Measurements from ENCODE around the gene CTNNA3.

CTNNA3 gene

DNA sequence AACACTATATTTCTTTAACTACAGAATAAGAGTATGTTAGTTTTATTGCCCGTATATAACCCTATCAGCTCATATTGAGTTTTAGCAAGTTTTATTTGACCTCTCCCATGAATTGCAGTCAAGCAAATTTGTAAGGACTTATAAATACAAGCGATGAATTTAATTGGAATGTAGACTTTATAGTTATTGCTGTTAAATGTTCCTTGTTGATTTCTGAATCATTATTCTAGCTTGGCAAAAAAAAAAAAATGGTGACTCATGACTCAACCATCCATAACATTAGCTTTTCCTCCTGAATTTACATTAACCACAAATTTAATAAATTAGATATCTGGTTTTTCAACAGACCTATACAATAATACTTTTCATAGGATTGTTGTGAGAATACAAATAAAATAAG lies 1104.1 kb downstream of the CTNNA3 start:
- no peak for DNase-seq

DNA sequence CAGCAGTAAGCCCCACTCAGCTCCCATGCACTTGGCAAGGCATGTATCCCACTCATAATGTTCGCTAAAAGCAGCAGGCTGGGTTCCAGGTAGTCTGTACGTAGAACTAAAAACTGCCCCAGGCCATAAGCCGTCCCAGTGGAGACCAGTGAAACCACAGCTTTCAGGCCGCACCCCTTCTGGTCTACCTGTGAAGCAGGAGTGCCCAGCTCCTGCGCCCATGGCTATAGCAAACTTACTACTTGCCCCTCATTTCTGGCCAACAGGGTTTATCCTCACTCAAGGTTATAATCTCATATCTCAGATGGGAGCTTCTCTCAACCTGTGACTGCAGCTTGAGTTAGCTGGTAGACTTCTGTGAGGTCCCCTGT lies 1108.3 kb downstream of the CTNNA3 start:
- no peak for DNase-seq

DNA sequence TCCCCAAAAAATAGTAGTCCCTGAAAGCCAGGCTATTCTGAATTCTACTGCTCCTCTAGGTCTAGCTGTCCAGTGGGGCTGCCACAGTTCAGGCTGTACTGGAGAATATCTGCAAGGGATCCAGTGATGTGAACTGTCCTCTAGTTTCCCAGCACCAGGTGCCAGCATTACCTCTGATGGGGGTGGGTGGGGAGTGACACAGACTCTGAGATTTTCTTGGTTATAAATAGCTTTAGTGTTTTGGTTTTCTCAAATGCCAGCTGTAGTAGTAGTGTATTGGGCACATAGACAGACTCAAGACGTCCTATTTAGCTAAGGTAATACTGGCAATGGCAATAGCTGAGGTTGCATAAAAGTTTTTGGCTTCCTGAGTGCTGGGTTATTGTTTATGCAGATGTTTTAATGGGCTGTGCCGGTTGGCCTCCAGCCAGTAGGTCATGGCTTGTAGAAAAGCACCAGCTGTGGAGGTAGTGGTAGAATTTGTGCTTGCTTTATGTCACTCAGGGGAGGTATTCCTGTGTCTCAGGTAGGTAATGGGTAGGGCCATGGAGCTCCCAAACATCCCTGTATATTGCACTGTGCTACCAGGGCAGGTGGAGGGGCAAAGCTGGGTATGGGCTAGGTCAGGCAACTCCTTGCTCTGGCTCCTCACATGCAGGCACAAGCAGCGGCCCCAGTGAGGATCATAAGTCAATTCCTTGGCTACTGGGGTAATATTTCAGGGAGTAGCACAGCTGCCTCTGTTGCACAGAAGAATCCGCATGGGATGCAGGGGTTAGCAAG lies 1108.9 kb downstream of the CTNNA3 start:
- DNase-seq = peak; percentile 17

DNA sequence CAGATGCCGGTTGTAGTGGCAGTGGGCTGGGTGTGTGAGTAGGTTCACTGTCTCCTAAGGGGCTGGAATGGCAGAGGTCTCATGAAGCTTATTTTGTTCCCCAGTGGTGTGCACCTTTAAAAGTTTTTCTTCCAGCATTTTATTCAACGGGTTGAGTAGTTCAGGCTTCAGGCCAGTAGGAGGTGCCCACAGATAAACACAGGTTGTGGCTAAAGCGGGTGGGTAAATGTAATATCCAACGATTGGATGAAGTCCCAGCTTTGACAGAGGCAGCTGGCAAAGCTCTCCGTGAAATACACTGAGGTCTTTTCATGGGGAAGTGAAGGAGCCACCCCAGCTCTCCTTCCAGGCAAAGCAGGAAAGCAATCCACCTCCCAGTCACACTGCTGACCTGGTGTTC lies 1109.9 kb downstream of the CTNNA3 start:
- DNase-seq = peak; percentile 32

DNA sequence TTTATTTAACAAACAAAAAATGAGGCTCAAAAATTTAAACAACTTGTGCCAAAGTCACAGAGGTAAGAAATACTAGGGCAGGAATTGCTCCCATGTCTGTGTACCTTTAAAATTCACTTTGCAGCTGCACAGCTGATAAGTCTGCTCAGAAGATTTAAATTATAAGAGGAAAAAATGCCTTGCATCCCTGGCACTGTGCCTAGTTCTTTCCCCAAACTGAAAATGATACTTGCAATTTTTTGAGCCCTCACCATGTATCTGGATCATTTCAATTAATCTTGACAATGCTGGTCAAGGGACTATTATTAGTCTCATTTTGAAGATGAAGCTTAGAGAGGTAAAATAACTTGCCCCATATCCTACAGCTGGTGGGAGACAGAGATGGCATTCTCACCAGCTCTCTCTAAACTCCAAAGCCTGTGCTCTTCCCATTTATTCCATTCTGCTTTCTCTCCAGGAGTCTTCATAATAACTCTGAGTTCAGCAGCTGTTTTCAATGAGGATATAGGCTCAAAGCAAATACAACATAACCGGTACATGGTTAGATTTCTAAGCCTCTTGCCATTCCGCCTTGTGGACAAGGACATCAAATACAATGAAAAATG lies 1120.6 kb downstream of the CTNNA3 start:
- no peak for DNase-seq

DNA sequence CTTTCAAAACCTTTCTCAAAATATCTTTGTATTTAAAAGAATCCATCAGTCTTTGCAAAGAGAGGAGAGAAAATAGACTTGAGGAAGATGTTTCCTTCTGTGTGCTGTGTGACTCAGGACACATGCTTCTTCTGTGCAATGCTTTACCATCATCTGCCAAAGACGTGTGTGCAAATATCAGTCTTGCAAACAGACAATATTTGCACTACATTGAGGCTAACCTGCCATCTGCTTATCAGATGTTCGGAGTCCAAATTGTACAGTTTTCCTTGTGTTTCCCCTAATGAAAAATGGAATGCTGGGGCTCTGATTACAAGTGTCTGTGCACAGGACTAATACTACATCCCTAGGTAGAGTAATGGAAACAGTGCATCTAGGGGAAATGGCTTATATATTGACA lies 1123.3 kb downstream of the CTNNA3 start:
- DNase-seq = no peak

DNA sequence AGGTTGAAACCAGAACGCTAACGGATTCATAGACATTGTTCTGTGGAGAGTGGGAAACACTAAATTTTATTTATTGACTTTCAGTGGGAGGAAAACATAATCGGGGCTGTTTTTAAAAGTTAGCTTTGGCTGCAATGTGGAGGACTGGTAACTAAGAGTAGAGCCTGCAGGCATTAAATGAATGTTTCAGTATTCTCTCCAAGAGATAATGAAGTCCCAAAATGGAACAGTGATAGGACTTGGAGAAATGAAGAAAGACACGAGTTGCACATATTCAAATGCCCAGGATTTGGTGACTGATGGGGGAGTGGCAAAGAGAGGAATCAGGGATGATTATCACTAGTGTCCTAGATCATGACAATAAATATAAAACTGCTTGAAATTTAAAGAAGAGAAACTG lies 1130.0 kb downstream of the CTNNA3 start:
- no peak for DNase-seq

DNA sequence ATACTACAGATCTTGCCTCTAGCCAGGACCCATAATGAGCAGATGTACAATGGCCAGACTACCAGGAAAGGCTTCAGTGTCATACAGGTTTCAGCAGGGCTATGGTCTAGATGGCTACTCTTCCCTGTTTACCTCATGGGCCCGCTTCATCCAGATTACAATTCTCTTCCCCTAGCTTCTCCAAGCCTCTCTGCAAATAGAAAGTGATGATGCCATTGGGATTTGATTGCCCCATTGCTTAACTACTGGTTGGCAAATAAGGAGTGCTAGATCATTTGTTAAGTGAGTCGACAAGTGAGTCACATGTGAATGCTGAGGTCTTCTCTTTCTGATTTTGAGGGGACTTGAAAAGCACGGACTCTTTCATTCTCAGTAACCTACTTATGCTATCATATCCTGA lies 1131.7 kb downstream of the CTNNA3 start:
- DNase-seq = no peak

DNA sequence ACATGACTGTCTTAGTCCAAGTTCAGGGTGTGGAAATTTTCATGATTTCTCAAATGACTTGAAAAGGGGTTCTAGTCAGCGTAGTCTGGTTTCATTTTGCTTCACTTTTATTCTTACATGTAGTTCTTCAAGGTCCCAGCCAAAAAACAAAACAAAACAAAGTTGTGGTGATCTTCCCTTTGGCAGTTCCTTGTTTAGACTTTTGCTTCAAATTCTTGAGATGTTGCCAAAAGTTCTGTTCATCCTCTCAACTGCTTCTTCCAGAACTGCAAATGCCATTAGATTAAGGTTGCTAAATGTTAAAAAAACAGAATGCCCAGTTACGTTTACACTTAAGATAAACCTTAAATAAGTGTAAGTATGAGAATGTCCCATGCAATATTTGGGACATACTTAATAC lies 1140.9 kb downstream of the CTNNA3 start:
- no peak for DNase-seq

DNA sequence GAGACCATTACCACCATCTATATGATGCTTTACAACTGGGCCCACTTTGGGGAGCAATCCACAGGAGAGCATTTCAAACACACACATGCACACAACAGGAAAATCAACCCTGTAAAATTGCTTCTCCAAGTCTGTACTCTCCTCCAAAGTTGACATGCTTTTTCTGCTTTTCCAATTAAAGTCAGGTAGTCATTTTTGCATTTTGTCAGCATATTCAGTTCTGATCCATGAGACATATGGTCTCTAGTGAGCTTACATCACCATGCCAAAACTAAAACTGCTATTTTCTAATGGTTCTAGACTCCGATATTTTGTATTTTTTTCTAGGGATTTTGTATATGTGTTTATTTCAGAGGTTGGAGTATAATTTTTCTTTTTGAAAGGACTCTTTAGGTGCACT lies 1143.7 kb downstream of the CTNNA3 start:
- no peak for DNase-seq

DNA sequence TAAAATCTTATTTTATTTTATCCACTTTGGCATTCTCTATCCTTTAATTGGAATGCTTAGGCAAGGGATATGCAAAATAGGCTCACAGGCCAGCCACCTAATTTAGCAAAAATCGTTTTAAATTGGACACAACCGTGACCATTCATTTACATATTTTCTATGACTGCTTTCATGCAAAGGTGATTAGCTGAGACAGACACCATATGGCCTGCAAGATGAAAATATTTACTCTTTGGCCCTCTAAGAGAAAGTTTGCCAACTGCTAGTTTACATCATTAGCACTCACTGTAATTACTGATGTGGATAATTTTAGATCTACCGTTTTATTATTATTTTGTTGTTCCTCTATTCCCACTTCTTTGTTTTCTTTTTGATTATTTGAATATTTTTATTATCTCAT lies 1145.6 kb downstream of the CTNNA3 start:
- DNase-seq = no peak

DNA sequence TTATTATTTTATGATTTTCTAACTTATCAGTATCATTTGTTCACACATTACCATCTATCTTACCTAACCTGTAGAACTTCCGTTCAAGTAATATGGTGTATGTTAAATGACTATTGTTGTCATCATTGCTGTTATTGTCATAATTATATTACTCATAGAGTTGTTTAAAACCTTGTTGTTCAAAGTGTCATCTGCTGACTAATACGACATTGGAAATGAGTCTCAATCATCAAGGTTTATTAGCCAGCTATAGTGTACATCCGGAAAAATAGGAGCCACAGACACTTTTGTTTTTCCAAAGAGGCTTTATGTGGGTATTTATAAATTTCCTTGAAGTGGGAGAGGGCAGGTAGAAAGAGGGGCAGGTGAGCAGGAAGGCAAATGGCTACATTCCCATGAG lies 1157.1 kb downstream of the CTNNA3 start:
- DNase-seq = no peak

DNA sequence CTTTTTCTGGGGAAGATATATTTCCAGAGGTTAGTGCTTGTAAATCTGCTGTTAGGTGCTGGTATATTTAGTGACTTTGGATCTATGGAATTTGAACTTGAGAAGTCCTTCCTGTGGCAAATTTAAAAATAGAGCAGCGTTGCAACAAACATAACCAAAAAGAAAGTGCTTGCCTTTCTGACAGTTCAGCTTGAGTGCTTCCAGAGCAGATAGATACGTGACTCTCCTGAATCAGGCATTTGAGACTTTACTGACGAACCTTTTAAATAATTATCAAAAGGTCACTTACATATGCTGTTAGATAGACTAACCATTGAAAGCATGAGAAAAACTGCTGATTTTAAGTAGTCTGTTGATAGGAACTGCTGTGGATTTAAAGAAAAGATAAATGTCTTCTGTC lies 1157.6 kb downstream of the CTNNA3 start:
- DNase-seq = no peak

DNA sequence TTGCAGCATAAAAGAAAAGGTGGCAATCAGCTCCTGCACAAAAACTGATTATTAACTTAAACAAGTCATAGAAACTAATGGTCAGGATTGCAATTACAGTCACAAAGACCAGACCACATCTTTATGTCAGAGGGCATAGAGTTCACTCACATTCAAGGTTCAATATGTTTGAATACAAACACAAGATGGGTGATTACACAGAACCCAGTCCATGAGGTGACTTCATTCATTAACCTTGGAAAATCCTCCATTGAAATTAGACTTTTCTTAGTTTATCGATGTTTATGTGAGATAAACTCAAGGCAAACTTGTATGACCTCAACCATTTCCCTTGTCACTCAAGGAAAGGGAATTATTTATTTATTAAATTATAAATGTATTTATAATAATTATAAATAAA lies 1158.8 kb downstream of the CTNNA3 start:
- DNase-seq = no peak

DNA sequence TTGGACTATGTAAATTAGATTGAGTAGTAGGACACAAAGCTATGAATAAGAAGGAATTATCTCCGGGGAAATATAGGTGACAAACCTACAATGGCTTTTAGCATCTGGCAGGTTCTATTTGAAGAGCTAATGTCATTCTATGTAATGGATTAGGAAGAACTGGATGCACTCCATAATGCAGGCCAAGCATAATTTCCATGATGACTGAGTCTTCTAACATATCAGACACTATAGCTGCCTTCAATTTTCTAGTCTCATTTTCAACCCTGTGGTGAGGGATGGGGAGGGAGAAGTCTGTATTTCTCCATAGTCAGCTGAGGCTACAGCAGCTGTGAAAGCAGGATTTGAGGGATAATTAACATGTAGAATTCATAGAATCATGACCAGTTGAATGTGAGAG lies 1160.6 kb downstream of the CTNNA3 start:
- DNase-seq = no peak

DNA sequence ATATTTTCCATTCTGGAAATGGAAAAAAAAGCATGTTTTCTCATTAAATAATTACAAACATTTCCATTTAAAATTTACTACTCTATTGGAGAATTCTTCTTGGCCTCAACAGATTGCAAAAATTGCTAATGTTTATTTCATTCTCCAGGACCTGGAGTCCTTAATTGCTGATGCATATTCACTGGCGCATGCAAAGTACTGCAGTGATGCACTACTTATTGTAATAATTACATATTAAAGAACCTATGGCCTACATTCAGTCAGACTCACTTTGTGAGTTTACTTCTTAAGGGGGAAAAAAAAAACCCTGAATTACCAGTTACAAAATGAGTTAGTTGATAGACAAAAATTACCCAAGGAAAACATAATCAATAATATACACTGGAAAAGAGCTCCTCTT lies 1161.1 kb downstream of the CTNNA3 start:
- no peak for DNase-seq

DNA sequence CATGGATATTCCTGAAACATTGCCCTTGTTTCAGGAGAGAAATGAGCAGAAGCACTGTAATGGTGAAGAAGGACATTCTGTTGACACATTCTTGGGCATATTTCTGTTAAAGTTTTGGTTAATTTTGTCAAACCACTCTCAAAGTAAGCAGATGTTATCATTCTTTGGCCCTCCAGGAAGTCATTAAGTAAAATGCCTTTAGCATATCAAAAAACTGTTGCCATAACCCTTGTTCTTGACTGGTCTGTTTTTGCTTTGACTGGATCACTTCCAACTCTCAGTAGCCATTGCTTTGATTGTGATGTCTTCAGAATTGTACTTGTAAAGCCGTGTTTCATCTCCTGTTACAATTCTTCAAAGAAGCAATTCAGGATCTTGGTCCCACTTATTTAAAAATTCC lies 1174.5 kb downstream of the CTNNA3 start:
- DNase-seq = no peak

DNA sequence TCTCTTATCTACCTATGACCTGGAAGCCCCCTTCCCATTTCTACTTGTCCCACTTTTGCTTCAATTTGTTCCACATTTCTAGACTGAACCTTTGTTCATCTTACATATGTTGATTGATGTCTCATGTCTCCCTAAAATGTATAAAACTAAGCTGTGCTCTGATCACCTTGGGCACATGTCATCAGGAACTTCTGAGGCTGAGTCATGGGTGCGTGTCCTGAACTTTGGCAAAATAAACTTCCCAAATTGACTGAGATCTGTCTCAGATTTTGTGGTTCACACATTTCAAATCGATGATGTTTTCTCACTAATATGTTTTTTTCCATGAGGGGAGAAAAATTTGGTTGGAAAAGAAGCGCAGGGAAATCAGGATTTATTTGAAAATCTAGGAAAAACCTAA lies 1176.4 kb downstream of the CTNNA3 start:
- no peak for DNase-seq

DNA sequence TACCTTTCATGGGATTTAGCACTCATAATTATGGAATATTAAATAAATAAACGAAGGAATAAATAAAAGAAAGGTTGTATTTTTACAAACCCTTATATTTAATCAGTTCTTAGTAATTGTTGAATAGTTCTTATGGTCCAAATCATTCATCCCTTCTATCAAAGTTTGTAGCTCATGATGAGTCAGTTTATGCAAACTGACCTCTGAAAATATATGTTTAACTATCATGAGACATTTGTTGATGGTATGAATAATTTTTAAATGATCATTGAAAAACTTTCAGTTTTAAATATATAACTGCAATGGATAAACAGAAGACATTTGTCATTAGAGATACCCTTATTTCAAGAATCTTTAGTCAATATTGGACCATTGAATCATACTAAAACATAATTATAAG lies 1181.3 kb downstream of the CTNNA3 start:
- DNase-seq = no peak

DNA sequence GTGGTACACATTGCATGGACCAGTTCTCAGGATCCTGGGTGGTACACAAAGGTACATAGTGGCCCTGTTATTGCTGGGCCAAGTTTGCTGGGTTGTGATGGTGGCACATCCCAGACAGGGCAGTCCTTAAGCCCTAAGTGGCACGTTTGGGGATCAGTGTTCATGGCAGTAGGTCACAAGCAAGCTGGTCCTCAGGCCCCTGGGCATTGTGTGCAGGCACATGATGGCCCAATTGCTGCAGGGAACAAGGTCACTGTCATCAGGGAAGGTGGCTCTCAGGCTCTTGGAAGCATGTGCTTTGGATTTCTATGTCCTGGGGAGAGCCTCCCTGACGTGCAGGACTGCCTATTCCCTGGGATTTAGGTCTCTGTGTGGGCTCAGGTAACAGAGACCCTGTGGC lies 1182.5 kb downstream of the CTNNA3 start:
- no peak for DNase-seq

DNA sequence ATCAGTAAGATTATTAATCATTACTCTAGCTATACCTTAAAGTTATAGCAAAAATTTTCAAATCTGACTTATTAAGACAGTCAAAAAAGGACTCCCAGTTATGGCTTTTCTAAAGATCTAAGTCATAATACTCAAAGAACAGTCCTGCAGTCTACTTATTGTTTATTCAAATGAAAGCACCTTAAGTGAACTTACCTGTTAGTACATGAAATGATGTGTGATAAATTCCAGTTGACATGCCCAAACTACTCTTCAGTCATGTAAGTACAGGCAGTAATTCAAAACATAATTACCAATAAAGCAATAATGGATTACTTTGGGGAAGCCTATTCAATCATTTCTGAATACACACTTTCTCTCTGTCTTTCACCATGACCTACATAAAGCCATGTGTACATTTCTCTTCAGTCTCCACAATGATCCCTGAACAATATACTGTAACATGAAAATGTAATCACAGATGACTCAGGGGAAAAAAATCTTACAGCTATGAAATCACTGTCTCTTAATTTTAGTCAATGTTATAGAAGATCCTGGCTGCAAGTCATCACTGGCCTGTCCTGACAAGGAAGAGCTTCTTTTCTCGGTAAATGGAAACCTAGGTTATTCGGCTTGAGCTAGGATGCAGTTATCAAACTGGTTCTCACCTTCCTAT lies 1190.9 kb downstream of the CTNNA3 start:
- DNase-seq = no peak

DNA sequence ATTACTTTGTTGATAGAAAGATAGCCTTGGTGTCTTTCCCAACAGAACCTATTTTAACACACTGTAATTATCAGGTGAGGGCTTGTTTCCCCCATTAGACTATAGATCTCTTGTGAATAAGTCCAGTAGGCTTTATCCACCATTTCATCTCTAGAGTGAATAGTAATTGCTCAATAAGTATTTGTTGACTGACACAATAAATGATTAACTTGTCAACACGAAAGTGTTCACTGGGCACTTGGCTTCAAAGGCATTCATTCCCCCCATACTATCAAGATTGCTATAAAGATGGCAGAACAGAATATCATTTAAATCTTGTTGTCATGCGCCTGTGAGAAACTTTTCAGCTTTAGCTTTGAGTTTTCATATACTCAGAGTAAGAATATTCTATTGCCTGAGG lies 1194.6 kb downstream of the CTNNA3 start:
- DNase-seq = no peak

DNA sequence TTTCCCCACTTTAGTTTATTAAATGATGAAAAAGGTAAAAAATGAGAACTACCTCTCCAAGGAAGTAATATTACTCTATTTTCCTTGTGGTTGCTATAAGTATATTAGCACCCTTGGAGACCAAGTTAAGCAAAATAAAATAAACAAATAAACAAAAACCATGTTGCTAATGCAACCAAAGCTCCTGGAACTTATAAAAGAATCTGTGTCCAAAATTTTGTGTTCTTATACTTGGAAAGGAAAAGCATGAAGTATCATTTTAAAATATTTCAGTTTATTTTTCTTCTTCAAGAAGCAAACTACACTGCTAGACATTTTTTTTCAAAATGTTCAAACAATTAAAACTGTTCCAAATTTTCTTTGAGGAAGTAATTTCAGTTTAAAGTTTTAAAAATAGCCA lies 1212.0 kb downstream of the CTNNA3 start:
- DNase-seq = no peak

DNA sequence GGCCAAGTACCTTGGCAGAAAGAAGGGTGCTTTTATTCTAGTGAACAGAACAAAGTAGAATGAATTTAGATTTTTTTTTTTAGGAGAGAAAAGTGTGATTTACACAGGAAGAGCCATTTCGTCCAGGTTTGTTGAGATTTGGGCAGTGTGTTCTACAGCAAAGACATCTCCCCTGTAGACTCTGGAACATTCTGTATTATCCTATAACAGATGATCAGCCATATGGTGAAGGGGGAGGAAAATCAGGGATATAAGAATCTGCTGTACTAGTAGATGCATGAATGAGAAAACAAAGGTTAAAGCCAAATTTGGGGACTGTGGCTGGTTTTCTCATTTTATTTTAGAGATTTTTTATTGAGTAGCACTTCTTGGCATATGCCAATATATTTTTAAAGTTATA lies 1223.8 kb downstream of the CTNNA3 start:
- no peak for DNase-seq

DNA sequence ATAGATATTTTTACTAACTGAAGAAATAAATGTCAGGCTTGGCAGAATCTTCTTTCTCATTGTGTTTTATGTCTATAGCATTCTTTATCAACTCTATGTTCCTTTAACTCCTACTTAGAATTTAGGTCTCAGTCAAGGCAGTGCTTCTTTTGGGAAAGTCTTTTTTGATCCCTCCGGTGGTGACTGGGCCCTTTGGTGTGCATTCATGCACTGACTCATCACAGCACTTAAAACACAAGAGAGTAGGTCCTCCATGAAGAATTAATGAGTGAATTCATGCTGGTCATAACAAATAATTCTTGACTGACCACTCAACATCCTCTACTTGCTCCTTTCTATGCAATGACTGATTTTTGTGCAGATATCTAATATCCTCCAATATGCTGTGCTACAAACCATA lies 1229.0 kb downstream of the CTNNA3 start:
- no peak for DNase-seq
